A673 (cell line): ENCODE results near the gene HSF2BP. TPM values are rescaled to one million over a fixed set of nuclear protein-coding genes. Genes with fewer than 3 reads are reported as not detected.

Experiments
- BruUV-seq: library from RNA; stranded (reverse); fragments of 400-500 nt; replicated peaks from 2 replicates; lab custom pipeline; 2021; lab: Mats Ljungman, UMichigan
- CTCF ChIA-PET: fragments of 300-600 bp; sonication (Branson Sonifier 250); formaldehyde crosslinking; loops from one replicate; lab custom pipeline; 2022; ENCODE audit warnings: antibody characterized with exemption; lab: Charles Lee
- POLR2A ChIA-PET: fragments of 300-600 bp; sonication (Branson Sonifier 250); formaldehyde crosslinking; loops from one replicate; lab custom pipeline; 2022; ENCODE audit warnings: antibody characterized with exemption; ENCODE audit not compliant: low non-redundant PET; lab: Charles Lee
- DNase-seq: peaks from one replicate; pipeline ENCODE4 v3.0.0-alpha.2; 2015; ENCODE audit warnings: low spot score
- H3K27ac ChIP-seq: fragments of 200-600 bp; sonication (generic); 2 replicates; pipeline ENCODE4 v1.5.1; 2016; ENCODE audit warnings: mixed run types, low read depth, mild to moderate bottlenecking, mixed read lengths, antibody characterized with exemption, low read length; ENCODE audit not compliant: poor library complexity, severe bottlenecking
- H3K27me3 ChIP-seq: fragments of 200-600 bp; sonication (generic); replicated peaks from 2 replicates; pipeline ENCODE4 v1.6.1; 2017; ENCODE audit warnings: mixed run types, low read depth, mild to moderate bottlenecking, mixed read lengths, antibody characterized with exemption, low read length; ENCODE audit not compliant: insufficient read depth, poor library complexity
- H3K36me3 ChIP-seq: fragments of 200-600 bp; sonication (generic); 2 replicates; pipeline ENCODE4 v1.6.1; 2016; ENCODE audit warnings: mixed run types, mild to moderate bottlenecking, mixed read lengths, antibody characterized with exemption, low read length; ENCODE audit not compliant: insufficient read depth, poor library complexity, severe bottlenecking
- H3K4me1 ChIP-seq: fragments of 200-600 bp; sonication (generic); 2 replicates; pipeline ENCODE4 v1.6.1; 2017; ENCODE audit warnings: mixed run types, mild to moderate bottlenecking, mixed read lengths, antibody characterized with exemption, low read length; ENCODE audit not compliant: insufficient read depth, poor library complexity, severe bottlenecking
- H3K4me3 ChIP-seq: fragments of 200-600 bp; sonication (generic); 2 replicates; pipeline ENCODE4 v1.5.1; 2016; ENCODE audit warnings: low read depth, mixed run types, mild to moderate bottlenecking, mixed read lengths, low read length; ENCODE audit not compliant: poor library complexity, severe bottlenecking
- H3K9me3 ChIP-seq: fragments of 200-600 bp; sonication (generic); 2 replicates; pipeline ENCODE4 v1.6.1; 2016; ENCODE audit warnings: mixed run types, low read depth, mild to moderate bottlenecking, mixed read lengths, antibody characterized with exemption, low read length; ENCODE audit not compliant: poor library complexity, severe bottlenecking
- CTCF ChIP-seq: fragments of 300-800, 200-600 bp; sonication (generic); conservative IDR thresholded peaks from 2 replicates; pipeline ENCODE4 v1.5.1; 2017; ENCODE audit warnings: low read depth, mild to moderate bottlenecking, antibody characterized with exemption, low read length, moderate library complexity, mixed read lengths
- EZH2 ChIP-seq: fragments of 200-600 bp; sonication (generic); IDR thresholded peaks from 2 replicates; pipeline ENCODE4 v1.6.1; 2017; ENCODE audit warnings: borderline replicate concordance, low read depth, mild to moderate bottlenecking, mixed read lengths, antibody characterized with exemption, low read length; ENCODE audit not compliant: poor library complexity, severe bottlenecking
- intact Hi-C: fragments of 100-400 bp; cut with micrococcal nuclease; formaldehyde crosslinking; loops from one replicate; pipeline ENCODE4 v1.10.0; 2022; ENCODE audit not compliant: unreplicated experiment
- total RNA-seq: library from RNA; stranded (reverse); gene quantifications from 2 replicates; pipeline ENCODE4 v1.2.3, GENCODE V29; 2021

HSF2BP gene
- total RNA-seq, 1 experiment from 2014 or later = 2.4 TPM

- TF ChIP-seq CTCF (no peak), EZH2 (no peak)
- Histone ChIP-seq H3K9me3 (no peaks in the 10 kb centered on the region), H3K36me3 (peaks cover 65% of the 10 kb centered on the region), H3K4me3 (no peak overlapping the region), H3K4me1 (no peaks in the 10 kb centered on the region), H3K27me3 (no peaks in the 10 kb centered on the region), H3K27ac (no peak overlapping the region)
- no TSS peak for BruUV-seq
- DNase-seq = no peak
- intact Hi-C loops = no loop called here
- CTCF ChIA-PET = no interaction called here
- POLR2A ChIA-PET = no interaction called here
Measured at GRCh38 chr21:43692949-43693348, 33.7 kb upstream of the HSF2BP start.

- Histone ChIP-seq H3K27me3 (no peaks in the 10 kb centered on the region), H3K9me3 (no peaks in the 10 kb centered on the region), H3K4me1 (no peaks in the 10 kb centered on the region), H3K36me3 (peaks cover 76% of the 10 kb centered on the region), H3K4me3 (no peak overlapping the region), H3K27ac (no peak overlapping the region)
- TF ChIP-seq EZH2 (no peak), CTCF (no peak)
- POLR2A ChIA-PET = no interaction called here
- no TSS peak for BruUV-seq
- CTCF ChIA-PET = no interaction called here
- intact Hi-C loops = no loop called here
- DNase-seq = no peak
Measured at GRCh38 chr21:43691801-43692200, 32.5 kb upstream of the HSF2BP start.

GRCh38 chr21:43691086-43691795, 32.0 kb upstream of the HSF2BP start:
- H3K4me3 ChIP-seq = no peak overlapping the region
- CTCF ChIA-PET = no interaction called here
- no peak for DNase-seq
- no TSS peak for BruUV-seq
- intact Hi-C loops = no loop called here
- no peaks in the 10 kb centered on the region for H3K9me3 ChIP-seq
- H3K4me1 ChIP-seq = no peaks in the 10 kb centered on the region
- H3K27ac ChIP-seq = no peak overlapping the region
- H3K36me3 ChIP-seq = peaks cover 82% of the 10 kb centered on the region
- POLR2A ChIA-PET = no interaction called here
- H3K27me3 ChIP-seq = no peaks in the 10 kb centered on the region
- TF ChIP-seq CTCF (no peak), EZH2 (no peak)
